ENCODE measurements around the gene DHRSX.
"Not testable (repeated sequence)": the region's sequence is repeated elsewhere in the genome, so short reads cannot be mapped to it uniquely, and the experiment has no call there.

The DHRSX gene

DNA sequence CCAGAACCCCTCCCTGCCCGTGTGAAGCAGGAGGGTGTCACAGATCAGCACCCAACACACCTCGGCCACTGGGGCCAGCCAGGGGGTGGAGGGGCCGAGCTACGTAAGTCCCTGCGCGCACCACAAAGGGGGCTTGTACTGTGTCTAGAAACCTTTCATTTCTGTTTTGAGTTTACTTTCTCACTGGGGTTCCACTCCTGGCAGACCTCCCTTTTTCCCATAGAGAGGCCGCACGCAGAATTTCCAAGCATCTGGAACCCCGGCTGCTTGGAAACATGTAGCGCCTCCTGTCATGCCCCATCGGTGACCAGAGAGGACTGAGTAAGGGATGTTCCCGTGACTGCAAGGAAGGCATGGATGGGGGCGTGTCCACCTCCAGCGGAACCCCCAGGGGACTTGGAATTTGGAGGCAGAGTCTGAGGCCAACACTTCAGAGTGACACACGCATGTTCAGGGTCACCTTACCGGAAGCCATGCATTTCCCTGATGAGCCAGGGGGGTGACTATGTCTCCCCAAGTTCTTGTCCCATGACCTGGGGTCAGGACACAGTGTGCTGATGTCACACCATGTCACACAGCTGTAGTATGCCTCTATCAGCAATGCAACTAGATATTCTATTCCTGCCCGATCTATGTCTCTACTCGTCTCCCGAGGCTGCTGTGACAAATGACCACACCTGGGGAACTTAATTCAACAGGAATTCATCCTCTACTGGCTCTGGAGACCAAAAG is 105.3 kb downstream of the DHRSX start:
- DNase-seq (ENCODE audit: low read depth, low spot score): no peak

GRCh38 chrX:2391869-2392606 is 108.7 kb downstream of the DHRSX start:
- DNase-seq (ENCODE audit: low read depth, low spot score): peak; percentile 97

GRCh38 chrX:2390754-2391153 is 110.0 kb downstream of the DHRSX start:
- no peak for DNase-seq (ENCODE audit: low read depth, low spot score)

GRCh38 chrX:2389731-2390130 is 111.0 kb downstream of the DHRSX start:
- DNase-seq (ENCODE audit: low read depth, low spot score): not testable (repeated sequence)

GRCh38 chrX:2389324-2389723 is 111.5 kb downstream of the DHRSX start:
- no peak for DNase-seq (ENCODE audit: low read depth, low spot score)

- DNase-seq (ENCODE audit: low read depth, low spot score): no peak
These were observed 112.1 kb downstream of the DHRSX start for GRCh38 chrX:2388669-2389068.

GRCh38 chrX:2387614-2388239 is 113.0 kb downstream of the DHRSX start:
- DNase-seq (ENCODE audit: low read depth, low spot score): no peak

DNA sequence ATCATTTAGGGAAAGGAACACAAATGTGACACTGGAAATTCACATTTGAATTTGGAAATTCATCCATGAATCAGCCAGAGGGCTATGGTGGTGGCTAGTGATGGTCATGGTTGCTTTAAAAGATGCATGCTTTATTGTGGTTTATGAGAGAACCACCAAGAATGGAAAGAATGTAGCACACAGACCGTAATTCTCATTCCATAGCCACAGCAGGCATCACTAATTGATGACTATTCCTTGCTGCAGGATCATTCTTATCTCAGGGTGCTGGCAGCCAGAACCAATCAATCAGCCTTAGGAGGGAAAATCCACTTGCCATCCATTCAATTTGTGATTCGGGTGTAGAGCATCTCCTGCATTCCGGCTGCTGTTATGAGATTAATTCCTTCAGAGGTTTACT is 115.6 kb downstream of the DHRSX start:
- DNase-seq (ENCODE audit: low read depth, low spot score): peak; percentile 90

GRCh38 chrX:2384486-2384885 is 116.3 kb downstream of the DHRSX start:
- DNase-seq (ENCODE audit: low read depth, low spot score): no peak

DNA sequence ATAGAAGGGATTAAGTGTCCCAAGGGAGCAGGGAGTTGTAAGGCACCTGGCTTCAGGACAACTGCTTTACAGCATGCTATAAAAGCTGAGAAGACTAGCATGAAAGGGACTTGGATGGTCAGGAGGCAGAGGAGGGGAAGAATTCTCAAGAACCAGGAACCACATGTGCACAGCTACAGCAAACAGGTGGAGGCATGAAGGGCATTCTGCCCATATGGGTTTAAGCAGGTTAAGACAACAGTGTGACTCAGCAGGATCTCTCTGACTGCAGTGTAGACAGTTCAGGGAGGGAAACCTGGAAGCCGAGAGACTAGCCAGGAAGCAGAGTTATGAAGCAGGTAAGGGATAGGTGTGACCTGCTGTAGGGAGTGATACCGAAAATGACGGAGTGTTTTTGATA is 117.0 kb downstream of the DHRSX start:
- DNase-seq (ENCODE audit: low read depth, low spot score): no peak

DNA sequence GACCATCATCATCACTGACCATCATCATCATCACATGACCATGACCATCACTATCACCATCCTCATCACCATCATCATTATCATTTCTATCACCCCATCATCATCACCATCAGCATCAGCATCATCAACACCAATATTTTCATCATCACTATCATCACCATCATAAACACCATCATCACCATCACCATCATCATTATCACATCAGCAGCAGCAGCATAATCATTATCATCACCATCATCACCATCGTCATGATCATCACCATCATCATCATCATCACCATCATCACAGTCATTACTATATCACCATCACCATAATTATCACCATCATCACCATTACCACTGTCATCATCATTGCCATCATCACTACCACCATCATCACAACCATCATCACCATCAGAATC is 117.6 kb downstream of the DHRSX start:
- DNase-seq (ENCODE audit: low read depth, low spot score): no peak

DNA sequence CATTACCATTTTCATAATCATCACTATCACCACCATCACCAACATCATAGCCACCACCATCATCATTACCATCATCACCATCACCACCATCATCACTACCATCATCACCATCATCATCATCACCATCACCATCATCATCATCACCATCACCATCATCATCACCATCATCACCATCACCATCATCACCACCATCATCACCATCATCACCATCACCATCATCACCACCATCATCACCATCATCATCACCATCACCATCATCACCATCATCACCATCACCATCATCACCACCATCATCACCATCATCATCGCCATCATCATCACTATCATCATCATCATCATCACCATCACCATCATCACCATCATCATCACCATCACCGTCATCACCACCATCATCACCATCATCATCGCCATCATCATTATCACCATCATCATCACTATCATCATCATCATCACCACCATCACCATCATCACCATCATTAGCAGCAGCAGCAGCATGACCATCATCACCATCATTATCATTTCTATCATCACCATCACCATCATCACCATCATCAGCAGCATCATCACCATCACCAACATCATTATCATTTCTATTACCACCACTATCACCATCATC is 118.2 kb downstream of the DHRSX start:
- DNase-seq (ENCODE audit: low read depth, low spot score): not testable (repeated sequence)

- DNase-seq (ENCODE audit: low read depth, low spot score): no peak
These were observed 124.6 kb downstream of the DHRSX start for GRCh38 chrX:2376166-2376565.

DNA sequence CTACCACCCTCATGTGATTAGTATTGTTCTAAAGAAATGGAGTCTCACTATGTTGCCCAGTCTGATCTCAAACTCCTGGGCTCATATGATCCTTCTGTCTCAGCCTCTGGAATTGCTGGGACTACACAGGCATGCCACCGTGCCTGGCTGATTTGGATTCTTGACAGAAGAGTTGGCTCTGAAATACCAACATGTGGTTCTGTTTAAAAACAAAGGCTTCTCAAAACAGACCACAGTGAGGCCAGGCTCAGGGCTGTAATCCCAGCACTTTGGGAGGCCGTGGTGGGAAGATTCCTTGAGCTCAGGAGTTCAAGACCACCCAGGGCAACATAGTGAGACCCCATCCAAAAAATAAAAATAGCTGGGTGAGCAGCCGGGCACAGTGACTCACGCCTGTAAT is 126.7 kb downstream of the DHRSX start:
- peak; percentile 67 for DNase-seq (ENCODE audit: low read depth, low spot score)

DNA sequence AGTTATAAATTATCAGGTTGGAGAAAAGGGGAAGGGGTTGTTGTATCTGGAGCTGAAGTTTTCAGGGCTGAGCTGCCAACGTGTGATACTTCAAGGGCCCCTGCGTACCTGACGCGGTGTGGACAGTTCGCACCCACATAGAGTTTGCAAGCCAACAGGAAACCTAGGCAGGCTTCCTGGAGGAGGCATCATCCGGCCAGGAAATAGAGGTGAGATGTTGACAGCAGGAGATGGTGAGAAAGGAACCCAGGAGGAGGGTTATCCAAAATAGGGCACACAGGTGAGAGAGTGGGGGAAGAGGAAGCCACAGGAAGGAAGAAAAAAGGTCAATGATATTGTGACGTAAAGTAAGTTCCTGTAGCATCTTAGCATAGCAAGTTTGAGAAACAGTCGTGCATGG is 127.2 kb downstream of the DHRSX start:
- DNase-seq (ENCODE audit: low read depth, low spot score): no peak

- peak; percentile 15 for DNase-seq (ENCODE audit: low read depth, low spot score)
These were observed 129.6 kb downstream of the DHRSX start for GRCh38 chrX:2371026-2371711.

DNA sequence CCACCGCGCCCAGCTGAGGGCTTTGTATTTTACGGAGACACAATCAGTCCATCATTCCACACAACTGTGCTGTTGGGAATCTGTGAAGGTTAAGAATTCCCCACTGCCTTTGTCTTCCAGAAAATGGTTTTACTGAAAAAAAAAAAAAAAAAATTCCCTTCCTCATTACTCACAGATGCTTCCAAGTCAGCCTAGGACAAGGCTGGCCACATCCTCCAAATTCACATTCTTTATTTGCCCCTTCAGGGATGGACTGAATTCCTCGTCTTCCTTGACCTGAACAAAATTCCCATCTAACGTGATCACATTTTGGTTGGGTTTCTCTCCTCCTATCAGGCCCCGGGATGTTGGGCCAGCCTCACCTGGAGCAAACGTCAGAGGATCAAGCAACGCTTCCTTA is 130.3 kb downstream of the DHRSX start:
- DNase-seq (ENCODE audit: low read depth, low spot score): peak; percentile 75

DNA sequence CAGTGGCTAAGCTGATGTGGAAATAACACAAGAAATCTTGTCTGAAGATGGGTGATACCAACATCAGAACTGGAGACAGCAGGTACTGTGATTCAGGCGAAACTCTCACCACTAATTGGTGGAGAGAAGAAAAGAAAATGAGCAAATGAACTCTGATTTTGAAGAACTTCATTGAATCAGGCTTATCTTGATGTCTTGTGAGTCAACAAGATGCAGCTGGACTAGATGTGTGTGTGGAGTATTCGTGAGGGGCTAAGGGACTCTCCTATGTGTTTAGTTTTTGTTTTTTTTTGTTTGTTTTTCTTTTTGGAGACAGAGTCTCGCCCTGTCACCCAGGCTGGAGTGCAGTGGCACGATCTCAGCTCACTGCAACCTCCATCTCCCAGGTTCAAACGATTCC is 131.6 kb downstream of the DHRSX start:
- DNase-seq (ENCODE audit: low read depth, low spot score): no peak

GRCh38 chrX:2360731-2361130 is 140.0 kb downstream of the DHRSX start:
- peak; percentile 39 for DNase-seq (ENCODE audit: low read depth, low spot score)

- not testable (repeated sequence) for DNase-seq (ENCODE audit: low read depth, low spot score)
These were observed 141.3 kb downstream of the DHRSX start for GRCh38 chrX:2359522-2359921.
